Neuron (in vitro differentiated cells): Measurements from ENCODE around the gene SPNS3.

ENCODE experiments used
- H2AFZ ChIP-seq: one replicate; pipeline ENCODE4 v1.6.1; 2013; ENCODE audit warnings: low read depth, mild to moderate bottlenecking, inconsistent platforms, low read length, moderate library complexity
- H3K27me3 ChIP-seq: one replicate; pipeline ENCODE4 v1.6.1; 2013; ENCODE audit warnings: low read length; ENCODE audit not compliant: insufficient read depth
- H3K36me3 ChIP-seq: one replicate; pipeline ENCODE4 v1.6.1; 2013; ENCODE audit warnings: low read length; ENCODE audit not compliant: insufficient read depth
- H3K4me1 ChIP-seq: one replicate; pipeline ENCODE4 v1.6.1; 2013; ENCODE audit warnings: low read length; ENCODE audit not compliant: insufficient read depth
- H3K4me3 ChIP-seq: 2 replicates; pipeline ENCODE4 v1.5.1; 2013; ENCODE audit warnings: mild to moderate bottlenecking, low read length, moderate library complexity
- H3K9me3 ChIP-seq: one replicate; pipeline ENCODE4 v1.6.1; 2013; ENCODE audit warnings: low read length

SPNS3 gene, protein sequence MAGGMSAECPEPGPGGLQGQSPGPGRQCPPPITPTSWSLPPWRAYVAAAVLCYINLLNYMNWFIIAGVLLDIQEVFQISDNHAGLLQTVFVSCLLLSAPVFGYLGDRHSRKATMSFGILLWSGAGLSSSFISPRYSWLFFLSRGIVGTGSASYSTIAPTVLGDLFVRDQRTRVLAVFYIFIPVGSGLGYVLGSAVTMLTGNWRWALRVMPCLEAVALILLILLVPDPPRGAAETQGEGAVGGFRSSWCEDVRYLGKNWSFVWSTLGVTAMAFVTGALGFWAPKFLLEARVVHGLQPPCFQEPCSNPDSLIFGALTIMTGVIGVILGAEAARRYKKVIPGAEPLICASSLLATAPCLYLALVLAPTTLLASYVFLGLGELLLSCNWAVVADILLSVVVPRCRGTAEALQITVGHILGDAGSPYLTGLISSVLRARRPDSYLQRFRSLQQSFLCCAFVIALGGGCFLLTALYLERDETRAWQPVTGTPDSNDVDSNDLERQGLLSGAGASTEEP

DNA sequence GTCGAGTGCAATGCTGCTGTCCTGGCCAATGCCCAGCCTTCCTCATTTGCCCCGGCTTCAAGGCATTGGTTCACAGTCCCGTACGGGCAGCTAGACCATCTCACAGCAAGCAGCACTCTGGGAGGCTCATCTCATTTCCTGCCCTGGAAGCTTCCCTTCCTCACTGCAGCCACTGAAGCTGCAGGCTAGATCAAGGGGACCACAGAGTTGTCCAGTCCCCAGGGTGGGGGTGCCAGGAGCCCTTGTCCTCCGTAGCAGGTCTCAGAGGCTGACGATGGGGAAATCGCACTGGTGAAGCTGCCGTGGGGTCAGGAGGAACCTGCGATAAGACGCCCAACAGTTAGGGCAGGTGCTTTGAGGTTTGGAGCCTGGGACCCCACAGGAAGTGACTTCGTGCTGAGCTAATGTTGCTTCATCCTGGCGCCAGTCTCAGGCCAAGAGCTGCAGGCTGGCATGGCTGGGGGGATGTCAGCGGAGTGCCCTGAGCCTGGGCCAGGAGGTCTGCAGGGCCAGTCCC is at the start of gene SPNS3:
Gene SPNS3 (plus strand): TSS at position 426 of the 517 bp plus-strand sequence. CDS start 28 bp downstream, at position 454.
- Histone ChIP-seq H3K36me3 (no peaks in the 10 kb centered on the region), H3K4me3 (no peak within 1 kb of the TSS), H3K4me1 (no peaks in the 10 kb centered on the region), H2AFZ (no peak within 1 kb of the TSS), H3K9me3 (no peaks in the 10 kb centered on the region), H3K27me3 (no peaks in the 10 kb centered on the region)

DNA sequence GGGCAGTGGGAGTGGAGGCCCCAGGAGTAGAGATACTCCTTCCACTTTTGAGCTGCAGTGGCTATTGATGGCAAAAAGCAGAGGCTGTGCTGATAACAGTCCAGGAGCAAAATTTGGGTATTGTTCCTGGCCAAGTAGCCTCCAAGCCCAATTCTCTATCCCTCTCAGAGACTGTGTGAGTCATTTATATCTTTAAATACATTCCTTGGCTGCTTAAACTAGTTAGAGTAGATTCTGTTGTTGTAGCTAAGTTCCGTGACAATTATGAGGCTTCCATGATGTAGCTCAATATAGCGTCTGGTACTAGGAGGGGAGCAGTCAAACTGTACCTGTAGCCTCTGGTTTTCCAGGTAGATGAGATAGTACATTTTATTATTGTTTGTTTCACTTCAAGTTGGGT is 47.3 kb upstream of the SPNS3 start:
- no peaks in the 10 kb centered on the region for H3K4me1 ChIP-seq
- H3K27me3 ChIP-seq: no peaks in the 10 kb centered on the region
- H3K4me3 ChIP-seq: no peak overlapping the region
- H2AFZ ChIP-seq: no peak overlapping the region
- no peaks in the 10 kb centered on the region for H3K9me3 ChIP-seq
- no peaks in the 10 kb centered on the region for H3K36me3 ChIP-seq

- H3K27me3 ChIP-seq: no peaks in the 10 kb centered on the region
- H2AFZ ChIP-seq: no peak overlapping the region
- H3K4me3 ChIP-seq: no peak overlapping the region
- no peaks in the 10 kb centered on the region for H3K4me1 ChIP-seq
- no peaks in the 10 kb centered on the region for H3K36me3 ChIP-seq
- H3K9me3 ChIP-seq: no peaks in the 10 kb centered on the region
These were observed 46.6 kb upstream of the SPNS3 start for GRCh38 chr17:4387137-4387536.

- no peaks in the 10 kb centered on the region for H3K9me3 ChIP-seq
- no peak overlapping the region for H2AFZ ChIP-seq
- no peaks in the 10 kb centered on the region for H3K4me1 ChIP-seq
- no peaks in the 10 kb centered on the region for H3K27me3 ChIP-seq
- no peak overlapping the region for H3K4me3 ChIP-seq
- H3K36me3 ChIP-seq: no peaks in the 10 kb centered on the region
These were observed 44.7 kb upstream of the SPNS3 start for GRCh38 chr17:4389079-4389478.

DNA sequence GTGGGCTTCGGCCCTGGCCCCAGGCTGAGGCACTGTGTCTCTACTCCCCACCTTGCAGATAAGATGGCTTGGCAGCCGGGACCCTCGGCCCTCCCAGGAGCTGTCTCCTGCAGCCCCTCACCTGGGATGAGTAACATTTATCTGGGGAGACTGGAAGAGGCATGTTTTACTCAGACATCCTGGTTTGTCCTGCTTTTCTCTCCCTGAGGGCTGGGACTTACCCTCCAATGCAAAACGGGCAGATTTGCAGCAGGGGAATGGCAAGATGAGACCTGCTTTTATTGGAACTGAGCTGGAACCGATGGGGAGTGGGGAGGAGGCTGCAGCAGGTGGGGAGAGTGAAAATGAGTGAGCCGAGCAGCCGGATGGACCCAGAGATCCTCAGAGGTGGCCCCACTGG is 39.9 kb upstream of the SPNS3 start:
- Histone ChIP-seq H2AFZ (no peak overlapping the region), H3K4me3 (no peak overlapping the region), H3K4me1 (peaks cover 7% of the 10 kb centered on the region), H3K9me3 (no peaks in the 10 kb centered on the region), H3K27me3 (no peaks in the 10 kb centered on the region), H3K36me3 (no peaks in the 10 kb centered on the region)

DNA sequence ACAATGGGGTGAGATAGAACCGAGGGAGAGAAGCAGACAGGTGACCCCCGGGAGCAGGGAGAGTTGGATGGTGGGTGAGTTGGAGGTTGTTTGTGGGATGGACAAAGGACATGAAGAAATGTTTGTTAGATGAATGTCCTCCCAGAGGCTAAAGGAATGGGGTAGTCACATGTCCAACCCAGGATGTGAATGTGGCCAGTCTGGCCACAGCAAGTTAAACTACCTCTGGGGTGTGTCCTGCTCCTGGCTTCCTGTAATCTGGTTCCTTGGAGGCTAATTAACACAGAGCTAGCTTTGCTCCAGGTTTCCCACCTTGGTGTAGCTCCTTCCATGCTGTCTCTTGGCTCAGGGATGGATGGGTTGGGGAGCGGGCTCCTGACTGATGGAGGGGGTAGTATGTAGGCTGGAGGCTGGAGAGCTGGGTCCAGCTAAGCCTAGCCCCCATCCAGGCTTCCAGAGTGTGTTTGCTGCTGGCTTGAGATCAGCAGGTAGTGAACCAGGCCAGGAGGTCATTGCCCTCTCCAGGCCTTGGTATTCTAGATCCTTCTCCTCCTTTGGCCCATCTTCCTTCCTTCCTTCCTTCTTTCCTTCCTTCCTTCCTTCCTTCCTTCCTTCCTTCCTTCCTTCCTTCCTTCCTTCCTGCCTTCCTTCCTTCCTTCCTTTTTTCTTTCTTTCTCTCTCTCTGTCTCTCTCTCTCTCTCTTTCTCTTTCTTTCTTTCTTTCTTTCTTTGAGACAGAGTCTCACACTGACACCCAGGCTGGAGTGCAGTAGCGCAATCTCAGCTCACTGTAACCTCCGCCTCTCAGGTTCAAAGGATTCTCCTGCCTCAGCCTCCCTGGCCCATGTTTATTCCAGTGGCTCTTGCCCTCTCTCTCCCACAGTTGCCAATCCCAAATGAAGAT is 39.3 kb upstream of the SPNS3 start:
- H3K4me3 ChIP-seq: no peak overlapping the region
- no peaks in the 10 kb centered on the region for H3K36me3 ChIP-seq
- H3K9me3 ChIP-seq: no peaks in the 10 kb centered on the region
- no peaks in the 10 kb centered on the region for H3K27me3 ChIP-seq
- H3K4me1 ChIP-seq: peaks cover 7% of the 10 kb centered on the region
- H2AFZ ChIP-seq: no peak overlapping the region

GRCh38 chr17:4395111-4395478 is 38.6 kb upstream of the SPNS3 start:
- Histone ChIP-seq H2AFZ (no peak overlapping the region), H3K4me3 (no peak overlapping the region), H3K36me3 (no peaks in the 10 kb centered on the region), H3K4me1 (peaks cover 7% of the 10 kb centered on the region), H3K9me3 (no peaks in the 10 kb centered on the region), H3K27me3 (no peaks in the 10 kb centered on the region)

DNA sequence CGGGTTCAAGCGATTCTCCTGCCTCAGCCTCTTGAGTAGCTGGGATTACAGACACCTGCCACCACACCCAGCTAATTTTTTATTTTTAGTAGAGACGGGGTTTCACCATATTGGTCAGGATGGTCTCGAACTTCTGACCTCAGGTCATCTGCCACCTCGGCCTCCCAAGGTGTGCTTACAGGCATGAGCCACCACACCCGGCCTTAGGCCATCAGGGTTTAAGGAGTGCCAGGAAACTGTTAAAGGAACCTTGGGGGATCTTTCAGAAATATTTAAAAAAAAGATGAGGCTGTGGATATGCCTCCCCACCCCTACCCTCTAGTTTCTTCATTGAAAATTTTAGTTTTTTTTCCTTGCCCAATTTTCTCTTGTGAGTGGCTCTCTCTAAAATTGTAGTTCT is 35.9 kb upstream of the SPNS3 start:
- H3K36me3 ChIP-seq: no peaks in the 10 kb centered on the region
- no peaks in the 10 kb centered on the region for H3K27me3 ChIP-seq
- no peak overlapping the region for H2AFZ ChIP-seq
- no peak overlapping the region for H3K4me3 ChIP-seq
- peaks cover 7% of the 10 kb centered on the region for H3K4me1 ChIP-seq
- no peaks in the 10 kb centered on the region for H3K9me3 ChIP-seq

DNA sequence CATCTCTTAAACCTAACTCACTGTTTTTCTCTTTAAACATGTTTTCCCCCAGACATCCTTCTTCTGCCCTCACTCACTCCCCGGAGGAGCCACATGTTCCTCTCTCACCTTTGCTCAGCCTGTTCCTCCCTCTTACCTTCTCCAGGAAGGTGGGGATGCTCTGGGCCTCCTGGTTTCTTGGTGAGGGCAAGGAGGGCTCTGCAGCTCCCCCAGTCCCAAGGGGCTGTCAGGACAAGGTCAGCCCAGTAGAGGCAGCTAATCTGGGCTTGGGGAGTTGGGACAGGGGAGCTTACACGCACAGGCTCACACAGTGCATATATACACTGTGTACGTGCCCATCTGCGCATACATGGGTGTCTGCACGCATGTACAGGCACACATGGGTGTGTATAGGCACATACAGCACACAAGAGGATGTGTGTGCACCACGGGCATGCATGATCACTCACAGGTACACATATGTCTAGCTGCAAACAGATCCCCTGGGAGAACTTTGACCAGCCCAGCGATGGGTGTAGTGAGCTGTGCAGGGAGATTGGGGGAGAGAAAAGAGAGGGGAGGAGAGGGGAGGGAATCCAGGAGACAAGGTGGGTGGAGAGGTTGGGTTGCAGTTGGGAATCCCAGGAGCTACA is 28.6 kb upstream of the SPNS3 start:
- H3K4me3 ChIP-seq: no peak overlapping the region
- H3K36me3 ChIP-seq: no peaks in the 10 kb centered on the region
- no peaks in the 10 kb centered on the region for H3K9me3 ChIP-seq
- H3K4me1 ChIP-seq: no peaks in the 10 kb centered on the region
- H3K27me3 ChIP-seq: no peaks in the 10 kb centered on the region
- H2AFZ ChIP-seq: no peak overlapping the region

GRCh38 chr17:4405699-4406098 is 28.0 kb upstream of the SPNS3 start:
- no peak overlapping the region for H2AFZ ChIP-seq
- H3K4me3 ChIP-seq: no peak overlapping the region
- H3K27me3 ChIP-seq: no peaks in the 10 kb centered on the region
- H3K9me3 ChIP-seq: no peaks in the 10 kb centered on the region
- no peaks in the 10 kb centered on the region for H3K4me1 ChIP-seq
- no peaks in the 10 kb centered on the region for H3K36me3 ChIP-seq

DNA sequence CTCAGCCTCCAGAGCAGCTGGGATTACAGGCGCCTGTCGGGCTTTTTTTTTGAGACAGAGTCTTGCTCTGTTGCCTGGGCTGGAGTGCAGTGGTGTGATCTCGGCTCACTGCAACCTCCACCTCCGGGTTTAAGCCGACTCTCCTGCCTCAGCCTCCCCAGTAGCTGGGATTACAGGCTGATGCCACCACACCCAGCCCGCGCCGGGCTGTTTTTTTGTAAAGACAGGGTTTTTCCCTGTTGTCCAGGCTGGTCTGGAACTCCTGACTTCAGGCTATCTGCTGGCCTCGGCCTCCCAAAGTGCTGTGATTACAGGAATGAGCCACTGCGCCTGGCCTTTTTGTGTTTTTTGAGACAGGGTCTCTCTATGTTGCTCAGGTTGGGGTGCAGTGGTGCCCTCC is 27.4 kb upstream of the SPNS3 start:
- Histone ChIP-seq H3K36me3 (no peaks in the 10 kb centered on the region), H3K4me1 (no peaks in the 10 kb centered on the region), H3K9me3 (no peaks in the 10 kb centered on the region), H3K4me3 (no peak overlapping the region), H3K27me3 (no peaks in the 10 kb centered on the region), H2AFZ (no peak overlapping the region)

- H2AFZ ChIP-seq: no peak overlapping the region
- H3K9me3 ChIP-seq: no peaks in the 10 kb centered on the region
- no peaks in the 10 kb centered on the region for H3K27me3 ChIP-seq
- H3K4me3 ChIP-seq: no peak overlapping the region
- H3K4me1 ChIP-seq: no peaks in the 10 kb centered on the region
- no peaks in the 10 kb centered on the region for H3K36me3 ChIP-seq
These were observed 26.5 kb upstream of the SPNS3 start for GRCh38 chr17:4407216-4407615.

- Histone ChIP-seq H3K27me3 (no peaks in the 10 kb centered on the region), H2AFZ (no peak overlapping the region), H3K36me3 (no peaks in the 10 kb centered on the region), H3K4me1 (no peaks in the 10 kb centered on the region), H3K4me3 (no peak overlapping the region), H3K9me3 (no peaks in the 10 kb centered on the region)
These were observed 25.9 kb upstream of the SPNS3 start for GRCh38 chr17:4407851-4408250.
